ENCODE results near the gene ANP32E. TPM values are rescaled to one million over a fixed set of nuclear protein-coding genes. Genes with fewer than 3 reads are reported as not detected.

The ANP32E gene
- total RNA-seq, 1 donor from 2014 or later, result 35.6 TPM

- Mint-ChIP-seq H3K27me3 (ENCODE audit: unreplicated experiment) (peaks cover 11% of the 10 kb centered on the region), H3K4me3 (ENCODE audit: unreplicated experiment) (peak overlapping the region; percentile 56), H3K27ac (ENCODE audit: unreplicated experiment) (peak overlapping the region; percentile 70), H3K36me3 (ENCODE audit: low read depth, unreplicated experiment) (peaks cover 38% of the 10 kb centered on the region), H3K9me3 (ENCODE audit: unreplicated experiment) (no peaks in the 10 kb centered on the region), H3K4me1 (ENCODE audit: unreplicated experiment) (peaks cover 80% of the 10 kb centered on the region)
- no peak for TF ChIP-seq CTCF (IDR thresholded peaks at IDR 0.05; ENCODE audit: unreplicated experiment)
- no peak for DNase-seq (ENCODE audit: low spot score)
Observed at GRCh38 chr1:150262388-150263320, 26.7 kb upstream of the ANP32E start.

DNA sequence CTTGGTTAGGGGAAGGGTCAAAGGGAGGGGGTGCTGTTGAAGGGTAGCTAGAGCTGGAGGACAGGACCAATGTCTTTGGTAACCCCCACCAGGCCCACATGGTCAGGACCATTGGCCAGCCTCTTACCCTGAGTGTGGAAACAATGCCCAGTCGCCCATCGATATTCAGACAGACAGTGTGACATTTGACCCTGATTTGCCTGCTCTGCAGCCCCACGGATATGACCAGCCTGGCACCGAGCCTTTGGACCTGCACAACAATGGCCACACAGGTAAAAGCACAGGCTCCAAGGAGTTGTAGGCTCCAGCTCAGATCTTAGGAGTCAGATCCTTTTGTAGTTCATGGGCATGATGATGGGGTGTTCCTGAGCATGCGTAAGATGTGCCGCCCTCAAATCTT is 25.5 kb upstream of the ANP32E start:
- no peak overlapping the region for H3K4me3 Mint-ChIP-seq (ENCODE audit: unreplicated experiment)
- peaks cover 15% of the 10 kb centered on the region for H3K27me3 Mint-ChIP-seq (ENCODE audit: unreplicated experiment)
- DNase-seq (ENCODE audit: low spot score), result no peak
- no peaks in the 10 kb centered on the region for H3K9me3 Mint-ChIP-seq (ENCODE audit: unreplicated experiment)
- H3K27ac Mint-ChIP-seq (ENCODE audit: unreplicated experiment), result no peak overlapping the region
- no peak for TF ChIP-seq CTCF (IDR thresholded peaks at IDR 0.05; ENCODE audit: unreplicated experiment)
- peaks cover 80% of the 10 kb centered on the region for H3K4me1 Mint-ChIP-seq (ENCODE audit: unreplicated experiment)
- peaks cover 28% of the 10 kb centered on the region for H3K36me3 Mint-ChIP-seq (ENCODE audit: low read depth, unreplicated experiment)

DNA sequence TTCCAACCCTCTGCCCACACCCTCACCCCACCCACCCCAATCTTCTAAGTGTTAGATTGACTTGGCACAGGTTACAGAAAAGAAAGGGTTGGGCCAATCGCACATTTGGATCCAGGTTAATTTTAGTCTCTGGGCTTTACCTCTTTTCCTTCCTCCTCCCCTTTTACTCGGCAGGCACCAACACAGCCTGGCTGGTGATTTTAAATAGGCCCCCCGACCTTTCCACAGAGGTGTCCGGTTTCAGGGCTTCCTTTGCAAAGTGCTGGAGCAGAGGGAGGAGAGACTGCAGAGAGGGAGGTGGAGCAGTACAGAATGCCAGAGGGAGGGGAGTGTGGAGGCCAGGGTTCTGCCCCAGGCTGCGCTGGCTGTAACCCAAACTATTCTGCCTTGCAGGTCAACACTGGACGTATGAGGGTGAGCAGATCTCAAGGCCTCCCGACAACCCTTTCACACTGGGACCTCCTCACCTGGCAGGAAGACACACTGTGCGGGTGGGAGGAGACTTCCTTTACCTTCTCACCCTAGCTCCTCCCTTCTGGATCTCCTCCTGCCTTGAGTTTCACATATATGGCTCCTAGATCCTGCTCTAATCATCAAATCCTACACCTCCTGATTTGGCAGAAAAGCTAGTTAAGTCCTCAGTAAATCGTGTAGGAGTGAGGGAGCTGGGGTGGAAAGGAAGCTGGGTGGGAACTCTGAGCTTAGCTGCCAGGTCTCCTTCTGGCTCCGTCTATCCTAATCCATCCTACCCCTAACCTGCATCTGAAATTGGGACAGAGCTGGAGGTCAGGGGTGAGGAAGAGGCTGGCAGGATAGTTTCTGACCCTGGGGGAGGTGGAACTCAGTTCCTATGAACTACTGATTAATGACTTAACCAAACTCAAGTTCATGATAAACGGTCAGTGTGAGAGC is 24.1 kb upstream of the ANP32E start:
- Mint-ChIP-seq H3K27ac (ENCODE audit: unreplicated experiment) (peak overlapping the region; percentile 61), H3K4me3 (ENCODE audit: unreplicated experiment) (peak overlapping the region; percentile 84), H3K36me3 (ENCODE audit: low read depth, unreplicated experiment) (peaks cover 18% of the 10 kb centered on the region), H3K9me3 (ENCODE audit: unreplicated experiment) (no peaks in the 10 kb centered on the region), H3K4me1 (ENCODE audit: unreplicated experiment) (peaks cover 79% of the 10 kb centered on the region), H3K27me3 (ENCODE audit: unreplicated experiment) (peaks cover 13% of the 10 kb centered on the region)
- TF ChIP-seq CTCF (IDR thresholded peaks at IDR 0.05; ENCODE audit: unreplicated experiment), result no peak
- peak; percentile 34 for DNase-seq (ENCODE audit: low spot score)

GRCh38 chr1:150259217-150259616 is 23.3 kb upstream of the ANP32E start:
- peak overlapping the region; percentile 81 for H3K27ac Mint-ChIP-seq (ENCODE audit: unreplicated experiment)
- no peak for TF ChIP-seq CTCF (IDR thresholded peaks at IDR 0.05; ENCODE audit: unreplicated experiment)
- peak overlapping the region; percentile 84 for H3K4me3 Mint-ChIP-seq (ENCODE audit: unreplicated experiment)
- no peak for DNase-seq (ENCODE audit: low spot score)
- H3K9me3 Mint-ChIP-seq (ENCODE audit: unreplicated experiment), result no peaks in the 10 kb centered on the region
- H3K27me3 Mint-ChIP-seq (ENCODE audit: unreplicated experiment), result peaks cover 13% of the 10 kb centered on the region
- H3K36me3 Mint-ChIP-seq (ENCODE audit: low read depth, unreplicated experiment), result peaks cover 10% of the 10 kb centered on the region
- H3K4me1 Mint-ChIP-seq (ENCODE audit: unreplicated experiment), result peaks cover 72% of the 10 kb centered on the region

Measured in endothelial cell (in vitro differentiated cells).